Activated naive CD4-positive, alpha-beta T cell treated with anti-CD3 and anti-CD28 coated beads for 36 hours (primary cell): ENCODE data around the gene NENF. TPM values are rescaled to one million over a fixed set of nuclear protein-coding genes. Genes with fewer than 3 reads are reported as not detected.
A peak's percentile ranks its signal among the peaks of the same experiment; 100 is the strongest.

ENCODE experiments used
- CTCF ChIA-PET: fragments of 350-600 bp; sonication (Branson Sonifier 250); formaldehyde crosslinking; loops from one replicate; lab custom pipeline; 2021; ENCODE audit warnings: antibody characterized with exemption; lab: Charles Lee
- DNase-seq: peaks from one replicate; pipeline ENCODE4 v3.0.0-alpha.2; 2020
- H3K27ac Mint-ChIP-seq: one replicate; pipeline ENCODE4 v1.8.0; 2021; ENCODE audit warnings: mild to moderate bottlenecking, mixed read lengths
- H3K27me3 Mint-ChIP-seq: one replicate; pipeline ENCODE4 v1.8.0; 2021; ENCODE audit warnings: low read depth, mixed read lengths
- H3K36me3 Mint-ChIP-seq: one replicate; pipeline ENCODE4 v1.8.0; 2021; ENCODE audit warnings: low read depth, mixed read lengths
- H3K4me1 Mint-ChIP-seq: one replicate; pipeline ENCODE4 v1.8.0; 2021; ENCODE audit warnings: low read depth, mixed read lengths
- H3K4me3 Mint-ChIP-seq: one replicate; pipeline ENCODE4 v1.8.0; 2021; ENCODE audit warnings: mild to moderate bottlenecking, moderate library complexity, mixed read lengths
- H3K9me3 Mint-ChIP-seq: one replicate; pipeline ENCODE4 v1.8.0; 2021; ENCODE audit warnings: mixed read lengths
- intact Hi-C: fragments of 100-400 bp; cut with micrococcal nuclease; formaldehyde crosslinking; loops from one replicate; pipeline ENCODE4 v1.15.1; 2023
- total RNA-seq, 2 experiments: library from RNA; stranded (reverse); gene quantifications; one replicate each; pipeline ENCODE4 v1.2.3, GENCODE V29; 2021

Gene NENF
- total RNA-seq, 2 experiments from 2014 or later, result 27.0 to 30.9 TPM

DNA sequence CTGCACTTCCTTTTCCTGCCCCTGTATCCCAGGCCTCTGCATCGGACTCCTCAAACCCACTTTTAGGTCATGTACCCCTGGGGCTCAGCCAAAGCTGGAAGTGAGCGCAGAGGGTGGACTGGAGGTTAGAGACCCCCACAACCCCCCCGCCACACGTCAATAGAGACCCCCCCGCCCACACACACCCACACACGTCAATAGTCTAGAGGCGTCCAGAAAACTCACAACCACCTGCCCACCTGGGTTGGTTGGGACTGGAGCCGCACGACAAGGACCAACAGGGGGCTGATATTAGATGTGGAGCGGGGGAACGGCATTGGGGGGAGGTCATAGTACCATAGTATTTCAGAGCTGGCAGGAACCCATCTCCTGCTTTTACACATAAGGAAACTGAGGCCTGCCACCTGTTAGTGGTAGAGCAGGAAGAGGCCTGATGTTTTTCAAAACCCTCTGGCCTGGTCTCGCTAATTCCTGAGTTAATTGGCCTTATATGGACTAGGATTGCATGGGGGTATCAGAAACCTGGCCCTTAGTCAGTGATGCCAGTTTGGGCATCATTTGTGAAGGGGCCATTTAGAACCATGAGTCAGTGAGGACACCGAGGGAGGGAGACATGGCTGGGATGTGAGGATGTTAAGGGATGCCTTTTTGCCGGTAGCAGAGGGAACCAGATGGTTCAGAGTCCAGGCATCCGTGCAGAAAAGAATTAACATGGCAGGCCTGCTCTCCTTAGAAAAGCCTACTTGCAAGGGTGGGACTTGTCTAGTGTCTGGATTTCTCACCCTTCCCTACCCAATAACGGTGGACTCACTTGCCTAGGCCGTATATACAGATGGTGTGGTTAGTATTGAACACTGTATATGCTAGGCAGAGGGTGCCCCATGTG lies 1.1 kb downstream of the NENF start:
- H3K27me3 Mint-ChIP-seq, result no peaks in the 10 kb centered on the region
- H3K36me3 Mint-ChIP-seq, result no peaks in the 10 kb centered on the region
- no peak overlapping the region for H3K27ac Mint-ChIP-seq
- CTCF ChIA-PET, result interaction anchor here (1.7 kb wide), 1 partner anchor 22 kb away, joined by 5 read pairs; no protein-coding TSS in a partner anchor
- peaks cover 39% of the 10 kb centered on the region for H3K4me1 Mint-ChIP-seq
- no peaks in the 10 kb centered on the region for H3K9me3 Mint-ChIP-seq
- intact Hi-C loops, result loop anchor here (2.0 to 5.0 kb wide), 2 partner anchors 757 to 855 kb away; partner anchors contain the start of genes NEK2 and SLC30A1
- no peak for DNase-seq
- peak overlapping the region; percentile 69 for H3K4me3 Mint-ChIP-seq

- CTCF ChIA-PET, result interaction anchor here (1.5 kb wide), 1 partner anchor 21 kb away, joined by 12 read pairs; no protein-coding TSS in a partner anchor
- no peaks in the 10 kb centered on the region for H3K9me3 Mint-ChIP-seq
- H3K4me3 Mint-ChIP-seq, result no peak overlapping the region
- no peaks in the 10 kb centered on the region for H3K27me3 Mint-ChIP-seq
- peaks cover 39% of the 10 kb centered on the region for H3K4me1 Mint-ChIP-seq
- no peaks in the 10 kb centered on the region for H3K36me3 Mint-ChIP-seq
- no peak overlapping the region for H3K27ac Mint-ChIP-seq
- intact Hi-C loops, result loop anchor here (5.0 kb wide), 1 partner anchor 758 kb away; the partner anchor contains the start of gene NEK2
- no peak for DNase-seq
These were observed 2.3 kb downstream of the NENF start for GRCh38 chr1:212434992-212435391.

DNA sequence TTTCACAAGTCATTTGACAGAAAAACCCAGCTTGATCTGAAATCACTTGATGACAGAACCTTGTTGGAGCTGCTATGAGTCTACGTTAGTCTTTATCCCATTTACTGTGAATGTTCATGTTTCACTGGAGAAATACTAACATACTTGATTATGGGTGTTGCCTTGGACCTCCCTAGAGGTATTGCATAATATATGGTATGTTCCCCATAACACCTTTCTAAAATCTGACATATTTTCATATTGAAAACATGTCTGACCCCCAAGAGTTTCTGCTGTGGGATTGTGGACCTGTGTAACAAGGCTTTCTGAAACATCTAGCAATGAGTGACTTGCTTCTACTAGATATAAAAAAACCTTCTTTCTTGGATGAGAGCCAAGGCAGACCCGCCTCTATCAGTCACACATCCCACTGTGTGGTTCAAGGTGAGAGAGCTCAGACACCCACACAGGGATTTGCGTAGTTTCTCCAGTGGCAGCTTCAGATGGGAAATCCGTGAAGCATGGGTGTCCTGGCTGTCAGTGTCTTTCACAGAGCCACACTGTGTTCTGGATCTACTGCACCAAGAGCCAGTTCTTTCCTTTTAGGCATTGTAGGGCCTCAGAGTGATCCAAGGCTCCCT lies 4.6 kb downstream of the NENF start:
- Mint-ChIP-seq H3K4me3 (no peak overlapping the region), H3K27ac (no peak overlapping the region), H3K36me3 (no peaks in the 10 kb centered on the region), H3K9me3 (no peaks in the 10 kb centered on the region), H3K27me3 (no peaks in the 10 kb centered on the region), H3K4me1 (peaks cover 25% of the 10 kb centered on the region)
- intact Hi-C loops, result no loop called here
- CTCF ChIA-PET, result interaction anchor here (1.7 to 2.1 kb wide), 2 partner anchors 19 to 20 kb away, joined by 4 to 6 read pairs; no protein-coding TSS in a partner anchor
- DNase-seq, result no peak

- no peaks in the 10 kb centered on the region for H3K36me3 Mint-ChIP-seq
- intact Hi-C loops, result no loop called here
- peaks cover 19% of the 10 kb centered on the region for H3K4me1 Mint-ChIP-seq
- DNase-seq, result no peak
- H3K27me3 Mint-ChIP-seq, result no peaks in the 10 kb centered on the region
- H3K4me3 Mint-ChIP-seq, result no peak overlapping the region
- CTCF ChIA-PET, result interaction anchor here (2.1 kb wide), 1 partner anchor 18 kb away, joined by 6 read pairs; no protein-coding TSS in a partner anchor
- no peaks in the 10 kb centered on the region for H3K9me3 Mint-ChIP-seq
- no peak overlapping the region for H3K27ac Mint-ChIP-seq
These were observed 6.1 kb downstream of the NENF start for GRCh38 chr1:212438831-212439237.

DNA sequence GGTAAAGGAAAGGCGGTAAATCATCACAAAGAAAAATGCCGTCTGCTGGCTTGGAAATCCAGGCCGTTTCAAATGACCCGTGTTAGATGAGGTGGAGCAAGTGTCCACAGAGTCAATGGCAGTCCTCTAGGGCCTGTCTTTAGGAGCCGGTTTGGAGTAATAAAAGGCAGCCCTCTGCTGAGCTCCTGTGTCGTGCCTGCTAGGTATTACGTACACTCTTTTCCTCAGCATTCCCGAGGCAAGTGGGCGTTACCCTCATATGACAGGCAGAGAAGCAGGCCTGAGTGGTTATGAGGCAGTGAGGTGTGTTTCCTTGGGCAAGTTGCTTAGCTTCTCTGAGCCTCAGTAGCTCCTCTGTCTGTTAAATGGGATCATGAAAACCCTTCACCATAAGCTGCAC lies 7.7 kb downstream of the NENF start:
- H3K9me3 Mint-ChIP-seq, result no peaks in the 10 kb centered on the region
- H3K36me3 Mint-ChIP-seq, result peaks cover 3% of the 10 kb centered on the region
- intact Hi-C loops, result no loop called here
- no peak overlapping the region for H3K4me3 Mint-ChIP-seq
- no peak overlapping the region for H3K27ac Mint-ChIP-seq
- CTCF ChIA-PET, result interaction anchor here (5.3 kb wide), 1 partner anchor 16 kb away, joined by 45 read pairs; no protein-coding TSS in a partner anchor
- DNase-seq, result no peak
- no peaks in the 10 kb centered on the region for H3K27me3 Mint-ChIP-seq
- peaks cover 12% of the 10 kb centered on the region for H3K4me1 Mint-ChIP-seq

GRCh38 chr1:212442408-212442807 lies 9.7 kb downstream of the NENF start:
- CTCF ChIA-PET, result interaction anchor here (5.3 kb wide), 1 partner anchor 14 kb away, joined by 45 read pairs; no protein-coding TSS in a partner anchor
- Mint-ChIP-seq H3K27me3 (no peaks in the 10 kb centered on the region), H3K4me3 (no peak overlapping the region), H3K36me3 (peaks cover 3% of the 10 kb centered on the region), H3K27ac (no peak overlapping the region), H3K4me1 (peaks cover 7% of the 10 kb centered on the region), H3K9me3 (no peaks in the 10 kb centered on the region)
- no peak for DNase-seq
- intact Hi-C loops, result no loop called here

GRCh38 chr1:212446333-212446732 lies 13.6 kb downstream of the NENF start:
- Mint-ChIP-seq H3K4me3 (no peak overlapping the region), H3K27me3 (no peaks in the 10 kb centered on the region), H3K36me3 (peaks cover 3% of the 10 kb centered on the region), H3K27ac (no peak overlapping the region), H3K9me3 (no peaks in the 10 kb centered on the region), H3K4me1 (no peaks in the 10 kb centered on the region)
- CTCF ChIA-PET, result interaction anchor here (0.6 to 0.7 kb wide), 2 partner anchors 9 to 544 kb away, joined by 3 to 4 read pairs; no protein-coding TSS in a partner anchor
- DNase-seq, result no peak
- intact Hi-C loops, result no loop called here

DNA sequence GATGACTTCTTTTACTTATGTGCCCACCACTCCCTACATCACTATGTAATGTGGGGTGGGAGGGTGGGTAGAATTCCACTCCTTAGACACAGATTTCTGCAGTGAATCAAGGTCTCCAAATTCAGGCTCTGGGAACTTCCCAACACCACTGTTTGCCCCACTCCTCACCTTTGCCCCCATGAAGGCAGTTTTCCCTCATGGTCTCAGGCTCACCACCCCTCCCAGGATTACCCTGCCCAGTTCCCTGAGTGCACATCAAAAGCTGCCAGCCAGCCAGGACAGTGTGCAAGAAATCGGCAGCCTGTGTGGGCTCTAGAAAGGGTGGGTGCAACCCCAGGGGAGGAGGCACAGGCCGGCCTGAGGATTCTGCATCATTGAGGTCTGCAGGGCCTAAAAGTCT lies 14.8 kb downstream of the NENF start:
- Mint-ChIP-seq H3K4me3 (no peak overlapping the region), H3K27me3 (no peaks in the 10 kb centered on the region), H3K4me1 (no peaks in the 10 kb centered on the region), H3K27ac (no peak overlapping the region), H3K36me3 (peaks cover 3% of the 10 kb centered on the region), H3K9me3 (no peaks in the 10 kb centered on the region)
- CTCF ChIA-PET, result no interaction called here
- no peak for DNase-seq
- intact Hi-C loops, result no loop called here

DNA sequence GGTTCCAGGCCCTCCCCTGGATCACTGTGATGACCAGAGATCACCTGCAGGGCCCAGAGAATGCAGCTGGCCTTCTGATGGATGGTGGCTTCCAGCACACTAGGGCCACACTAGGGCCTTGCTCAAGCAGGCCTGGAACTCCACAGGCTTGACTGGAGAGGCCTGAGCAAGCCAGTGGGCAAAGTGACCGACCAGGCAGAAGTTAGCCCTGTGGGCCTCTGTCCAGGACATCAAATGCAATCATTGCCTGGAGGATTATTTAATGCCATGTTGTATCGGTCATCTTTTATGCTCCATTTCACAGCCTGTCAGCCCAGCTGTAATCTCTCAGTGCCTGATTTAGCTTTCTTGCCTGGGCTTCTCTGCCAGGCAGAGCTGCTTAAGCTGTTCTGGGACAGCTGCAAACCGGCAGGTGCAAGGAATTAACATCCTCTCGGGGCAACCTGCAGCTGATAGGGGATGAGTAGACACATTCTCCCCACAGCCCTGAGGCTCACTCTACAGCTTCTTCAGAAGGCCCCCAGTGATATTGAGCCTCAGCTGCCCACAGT lies 17.7 kb downstream of the NENF start:
- Mint-ChIP-seq H3K36me3 (no peaks in the 10 kb centered on the region), H3K9me3 (no peaks in the 10 kb centered on the region), H3K27me3 (no peaks in the 10 kb centered on the region)

GRCh38 chr1:212451416-212452322 lies 18.9 kb downstream of the NENF start:
- Mint-ChIP-seq H3K27ac (no peak overlapping the region), H3K36me3 (no peaks in the 10 kb centered on the region), H3K4me3 (no peak overlapping the region), H3K27me3 (no peaks in the 10 kb centered on the region), H3K4me1 (no peaks in the 10 kb centered on the region), H3K9me3 (no peaks in the 10 kb centered on the region)
- intact Hi-C loops, result no loop called here
- CTCF ChIA-PET, result interaction anchor here (0.6 to 0.9 kb wide), 3 partner anchors 326 to 770 kb away, joined by 3 read pairs; no protein-coding TSS in a partner anchor
- no peak for DNase-seq

More for the DNA sequence above, 17.7 kb downstream of the NENF start:
- H3K4me1 Mint-ChIP-seq, result no peaks in the 10 kb centered on the region
- CTCF ChIA-PET, result no interaction called here
- no peak for DNase-seq
- H3K4me3 Mint-ChIP-seq, result no peak overlapping the region
- no peak overlapping the region for H3K27ac Mint-ChIP-seq
- intact Hi-C loops, result no loop called here

DNA sequence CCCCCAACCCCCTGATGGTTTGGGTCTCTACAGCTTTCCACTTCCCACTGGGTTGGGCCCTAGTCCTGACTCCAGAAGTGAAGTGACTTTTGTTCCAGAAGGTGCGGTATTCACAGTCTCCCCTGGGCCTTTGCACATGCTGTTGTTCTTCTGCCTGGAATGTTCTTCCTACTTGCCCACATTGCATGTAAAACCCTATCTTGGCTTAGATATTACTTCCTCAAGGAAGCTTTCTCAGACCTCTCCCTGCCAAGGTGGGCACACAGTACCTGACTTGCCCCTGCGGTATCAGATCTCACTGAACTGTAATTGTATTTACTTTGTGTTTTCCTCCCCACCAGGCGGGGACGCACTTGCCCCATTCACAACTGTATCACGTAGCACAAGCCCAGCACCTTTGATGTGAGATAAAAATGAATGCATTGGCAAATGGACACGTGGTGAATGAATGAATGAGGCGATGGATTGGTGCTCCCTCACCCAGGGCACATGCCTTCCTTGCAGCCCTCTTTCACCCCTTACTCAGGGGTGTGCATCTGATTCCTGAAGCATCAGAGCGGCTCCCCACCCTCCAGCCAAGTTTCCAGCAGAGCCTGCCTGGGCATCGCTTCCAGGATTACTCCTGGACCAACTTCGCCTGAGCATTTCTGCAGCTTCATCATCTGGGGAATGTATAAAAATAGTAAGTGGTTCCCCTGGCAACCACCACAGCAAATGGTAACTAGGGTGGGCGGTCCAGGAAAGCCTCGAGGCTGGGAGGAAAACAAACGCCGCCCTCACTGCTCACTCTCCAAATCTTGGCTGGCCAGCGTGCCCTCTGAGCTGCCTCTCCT lies 19.8 kb downstream of the NENF start:
- Mint-ChIP-seq H3K4me1 (no peaks in the 10 kb centered on the region), H3K9me3 (no peaks in the 10 kb centered on the region), H3K27ac (no peak overlapping the region), H3K4me3 (no peak overlapping the region), H3K36me3 (no peaks in the 10 kb centered on the region), H3K27me3 (no peaks in the 10 kb centered on the region)
- intact Hi-C loops, result no loop called here
- CTCF ChIA-PET, result interaction anchor here (0.6 to 6.8 kb wide), 3 partner anchors 27 to 382 kb away, joined by 3 to 72 read pairs (median 31); no protein-coding TSS in a partner anchor
- DNase-seq, result no peak
